ENCODE measurements around the gene RGS7. TPM values are rescaled to one million over a fixed set of nuclear protein-coding genes. Genes with fewer than 3 reads are reported as not detected.

RGS7 gene
- total and polyA plus RNA-seq, 2 of the 8 experiments (the other 6 are each of a cell fraction or from before 2014, with no cell fraction given), result 1.6 to 3.0 TPM

- Histone ChIP-seq H3K4ac (replicated peaks; ENCODE audit: insufficient read length, low read depth, low read length) (no peak overlapping the region), H2AFZ (ENCODE audit: low read length) (no peak overlapping the region), H3K9me3 (ENCODE audit: insufficient read depth in 2 of 2, low read depth in 1 of 2, low read length in 1 of 2) (no peaks in the 10 kb centered on the region), H3K9ac (replicated peaks in 1 of 4; ENCODE audit: extremely low read depth in 1 of 4, low read depth in 3 of 4, low read length in 3 of 4) (no peak overlapping the region), H3K23ac (ENCODE audit: insufficient read length) (no peak overlapping the region), H2BK12ac (ENCODE audit: low read depth, low read length) (no peak overlapping the region), H3K23me2 (ENCODE audit: low read depth, low read length) (no peaks in the 10 kb centered on the region), H2BK15ac (ENCODE audit: low read length) (no peak overlapping the region), H2BK20ac (ENCODE audit: low read length) (no peak overlapping the region), H3K79me2 (ENCODE audit: control insufficient read depth in 1 of 2, insufficient read depth in 2 of 2, low read length in 2 of 2) (no peaks in the 10 kb centered on the region), H3K27ac (ENCODE audit: low read depth, low read length) (no peak overlapping the region), H2BK120ac (replicated peaks; ENCODE audit: low read depth, low read length) (no peak overlapping the region), H3K4me2 (ENCODE audit: insufficient read depth in 1 of 2, low read depth in 2 of 2, low read length in 2 of 2) (no peak overlapping the region), H3K79me1 (ENCODE audit: low read depth, low read length) (no peaks in the 10 kb centered on the region), H2BK5ac (ENCODE audit: low read depth, low read length) (no peak overlapping the region), H4K91ac (replicated peaks; ENCODE audit: insufficient read length, low read length) (no peak overlapping the region), H3K36me3 (ENCODE audit: control insufficient read depth in 2 of 4, insufficient read depth in 4 of 4, low read length in 3 of 4) (no peaks in the 10 kb centered on the region), H4K5ac (ENCODE audit: insufficient read length, low read depth, low read length) (no peak overlapping the region), H4K20me1 (replicated peaks in 1 of 2; ENCODE audit: control insufficient read depth in 1 of 2, insufficient read depth in 2 of 2, low read length in 2 of 2) (no peaks in the 10 kb centered on the region), H2AK5ac (ENCODE audit: low read depth, low read length) (no peak overlapping the region), H3K4me3 (ENCODE audit: extremely low read depth in 1 of 4, insufficient read depth in 2 of 4, low read depth in 3 of 4, low read length in 4 of 4) (no peak overlapping the region), H3K4me1 (replicated peaks in 1 of 4; ENCODE audit: control insufficient read depth in 3 of 4, insufficient read depth in 4 of 4, low read length in 3 of 4) (peaks cover 0 to 3% (median 0%) of the 10 kb centered on the region in 4 experiments; a peak in 1 of 7 replicates), H3K18ac (ENCODE audit: extremely low read depth, low read length) (no peak overlapping the region), H3K14ac (ENCODE audit: insufficient read length) (no peak overlapping the region), H4K8ac (ENCODE audit: extremely low read depth, insufficient read depth, low read length) (no peak overlapping the region), H3K56ac (replicated peaks; ENCODE audit: insufficient read length, low read depth, low read length) (no peak overlapping the region), H3K27me3 (replicated peaks in 1 of 4; ENCODE audit: control insufficient read depth in 3 of 4, extremely low read depth in 1 of 4, insufficient read depth in 3 of 4, low read length in 3 of 4) (no peaks in the 10 kb centered on the region)
- POLR2A ChIA-PET (ENCODE audit: partially characterized antibody), result no interaction called here
- WGBS, 2 experiments (ENCODE audit: extremely low coverage in 1 of 2, insufficient coverage in 1 of 2, insufficient read length in 1 of 2, insufficient replicate concordance in 2 of 2, low coverage in 1 of 2, low lambda C conversion rate in 2 of 2, missing lambda C conversion rate in 1 of 2), result 100% methylated on average over 3 of the region's 3 CpGs; no CpG with 5 or more reads in 1 of the 2 experiments
- FAIRE-seq, result no peak
- CTCF ChIA-PET (ENCODE audit: partially characterized antibody), result interaction anchor here (0.6 to 1.1 kb wide), 2 partner anchors 173 to 616 kb away, joined by 3 to 4 read pairs; no protein-coding TSS in a partner anchor
- no peak for DNase-seq (ENCODE audit: low read depth in 1 of 2, low spot score in 2 of 2)
- no peak for TF ChIP-seq RNF2 (IDR thresholded peaks at IDR 0.05; ENCODE audit: borderline replicate concordance, low read depth, low read length, missing control alignments, poor library complexity, severe bottlenecking)
- no peak for TF ChIP-seq EZH2 (IDR thresholded peaks at IDR 0.05; ENCODE audit: low read depth, low read length, severe bottlenecking)
Observed at GRCh38 chr1:240883490-240883889, 473.5 kb downstream of the RGS7 start.
